HT-29 (cell line): ENCODE data around the gene SLC27A2. TPM values are rescaled to one million over a fixed set of nuclear protein-coding genes. Genes with fewer than 3 reads are reported as not detected.

Source experiments
- DNase-seq: peaks from one replicate; pipeline ENCODE4 v3.0.0-alpha.2; 2015; ENCODE audit warnings: low spot score
- small RNA-seq: library from RNA; depleted of rRNA; stranded (forward); fragments of <200 nt; gene quantifications from one replicate; pipeline ENCODE3, GENCODE V24; 2014
- total RNA-seq: library from RNA; depleted of rRNA; stranded (reverse); fragments of >200 nt; shearing (Covaris generic); gene quantifications from 2 replicates; pipeline ENCODE4 v1.2.3, GENCODE V29; 2014; rRNA removed

The SLC27A2 gene
- total RNA-seq, 1 experiment from 2014 or later = 56.0 TPM

- DNase-seq = no peak
Observed at GRCh38 chr15:50275091-50275490, 93.1 kb downstream of the SLC27A2 start.

- no peak for DNase-seq
Observed at GRCh38 chr15:50275908-50276307, 93.9 kb downstream of the SLC27A2 start.

GRCh38 chr15:50277370-50277769 lies 95.4 kb downstream of the SLC27A2 start:
- no peak for DNase-seq

GRCh38 chr15:50278496-50278895 lies 96.5 kb downstream of the SLC27A2 start:
- no peak for DNase-seq

- DNase-seq = no peak
Observed at GRCh38 chr15:50280271-50280670, 98.3 kb downstream of the SLC27A2 start.

- no peak for DNase-seq
Observed at GRCh38 chr15:50281427-50281826, 99.4 kb downstream of the SLC27A2 start.

Small RNA genes lying within 50 kb of the gene (small RNA-seq; reads per million reads assigned to genes)
- gene RF00019 = not detected

Other genes starting within 250 kb of the SLC27A2 start
- 0.66 and 0.68 TPM in 2 replicates for gene ATP8B4, start 63.0 kb upstream of the SLC27A2 start, total RNA-seq
- not detected in 2 replicates for gene HDC, start 83.5 kb downstream of the SLC27A2 start, total RNA-seq
- 35.3 and 38.3 TPM in 2 replicates for gene GABPB1, start 173.0 kb downstream of the SLC27A2 start, total RNA-seq
- 23.4 and 25.6 TPM in 2 replicates for gene USP8, start 242.2 kb downstream of the SLC27A2 start, total RNA-seq